ENCODE results near the gene HSD17B14.

HSD17B14 gene

DNA sequence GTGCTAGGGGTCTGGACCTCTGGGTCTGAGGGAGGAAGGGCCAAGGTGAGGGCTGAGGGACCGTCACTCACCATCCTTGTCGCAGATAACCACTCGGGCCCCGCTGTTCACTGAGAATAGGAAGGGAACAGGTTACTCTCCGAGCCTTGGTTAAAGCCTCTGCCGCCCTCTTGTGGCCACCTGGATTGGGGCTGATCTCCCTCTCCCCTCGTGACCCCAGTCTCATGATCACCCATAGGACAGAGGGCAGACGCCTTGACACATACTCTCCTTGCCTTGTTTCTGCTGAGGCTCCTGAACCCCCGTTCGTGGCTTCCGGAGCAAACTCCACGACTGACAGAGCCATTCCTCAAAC, 580 bp downstream of the HSD17B14 start:
- FAIRE-seq (peak; percentile 94), DNase-seq (ENCODE audit: extremely low spot score, insufficient read length, low read depth) (peak; percentile 81)

DNA sequence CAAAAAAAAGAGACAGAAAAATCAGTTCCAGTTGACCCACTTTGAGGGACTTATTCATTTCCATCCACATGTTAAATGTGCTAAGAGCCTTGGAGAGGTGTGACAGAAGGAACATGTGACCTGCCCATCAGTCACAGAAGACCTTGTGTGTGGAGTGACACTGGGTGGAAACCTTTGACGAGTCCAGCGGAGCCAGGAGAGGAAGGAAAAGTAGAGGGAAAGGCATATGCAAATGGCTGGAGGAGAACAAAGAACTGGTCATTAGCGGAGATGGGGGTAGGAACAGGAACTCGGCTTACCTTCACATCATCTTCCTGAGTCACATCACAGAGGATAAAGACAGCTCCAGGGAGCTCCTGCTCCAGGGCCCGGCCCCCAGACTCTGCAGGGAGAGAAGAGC, 2.3 kb downstream of the HSD17B14 start:
- DNase-seq (ENCODE audit: extremely low spot score, insufficient read length, low read depth), result no peak
- FAIRE-seq, result no peak

DNA sequence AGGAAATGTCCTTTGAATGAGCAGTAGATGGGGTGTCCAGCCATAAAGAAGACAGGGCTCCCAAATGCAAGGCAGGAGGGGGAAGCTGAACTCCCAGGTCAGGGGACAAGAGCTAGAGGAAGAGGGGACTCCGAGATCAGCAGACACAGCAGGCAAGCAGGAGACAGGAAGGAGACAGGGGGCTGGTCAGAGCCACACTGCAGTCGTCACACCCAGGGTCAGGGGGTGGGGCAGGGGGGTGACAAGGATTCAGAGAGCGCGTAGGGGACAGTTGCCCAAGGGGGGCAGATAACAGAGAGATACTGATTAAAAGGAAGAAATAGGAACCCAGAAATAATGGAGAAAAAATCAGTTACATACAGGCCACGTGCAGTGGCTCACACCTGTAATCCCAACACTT, 3.2 kb downstream of the HSD17B14 start:
- DNase-seq (ENCODE audit: extremely low spot score, insufficient read length, low read depth) (no peak), FAIRE-seq (no peak)

DNA sequence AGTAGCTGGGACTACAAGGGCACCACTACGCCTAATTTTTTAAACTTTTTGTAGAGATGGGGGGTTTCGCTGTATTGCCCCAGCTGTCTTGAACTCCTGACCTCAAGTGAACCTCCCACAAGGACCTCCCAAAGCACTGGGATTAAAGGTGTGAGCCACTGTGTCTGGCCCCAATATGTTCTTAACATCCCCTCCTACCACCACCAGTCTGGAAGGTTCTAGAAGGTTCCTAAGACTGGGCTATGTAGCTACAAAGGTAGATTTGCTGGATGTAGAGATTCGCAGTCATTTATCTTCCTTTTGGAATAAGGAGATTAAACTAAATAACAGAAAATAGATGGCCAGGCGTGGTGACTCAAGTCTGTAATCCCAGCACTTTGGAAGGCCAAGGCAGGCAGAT, 5.3 kb downstream of the HSD17B14 start:
- FAIRE-seq, result no peak
- no peak for DNase-seq (ENCODE audit: extremely low spot score, insufficient read length, low read depth)

DNA sequence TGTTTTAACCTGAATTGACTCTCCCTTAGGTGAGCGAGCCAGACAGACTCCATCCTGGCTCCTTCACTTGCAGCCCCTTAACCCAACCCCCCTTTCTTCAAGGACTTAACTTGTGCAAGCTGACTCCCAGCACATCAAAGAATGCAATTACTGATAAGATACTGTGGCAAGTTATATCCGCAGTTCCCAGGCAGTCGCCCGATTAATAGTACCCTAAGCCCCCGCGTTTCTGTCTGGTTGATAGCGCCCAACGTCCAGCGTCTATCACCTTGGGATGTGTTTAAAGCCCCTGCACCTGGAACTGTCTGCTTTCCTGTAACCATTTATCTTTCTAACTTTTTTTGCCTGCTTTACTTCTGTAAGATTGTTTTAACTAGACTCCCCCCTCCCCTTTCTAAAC, 6.2 kb downstream of the HSD17B14 start:
- DNase-seq (ENCODE audit: extremely low spot score, insufficient read length, low read depth) (no peak), FAIRE-seq (no peak)

DNA sequence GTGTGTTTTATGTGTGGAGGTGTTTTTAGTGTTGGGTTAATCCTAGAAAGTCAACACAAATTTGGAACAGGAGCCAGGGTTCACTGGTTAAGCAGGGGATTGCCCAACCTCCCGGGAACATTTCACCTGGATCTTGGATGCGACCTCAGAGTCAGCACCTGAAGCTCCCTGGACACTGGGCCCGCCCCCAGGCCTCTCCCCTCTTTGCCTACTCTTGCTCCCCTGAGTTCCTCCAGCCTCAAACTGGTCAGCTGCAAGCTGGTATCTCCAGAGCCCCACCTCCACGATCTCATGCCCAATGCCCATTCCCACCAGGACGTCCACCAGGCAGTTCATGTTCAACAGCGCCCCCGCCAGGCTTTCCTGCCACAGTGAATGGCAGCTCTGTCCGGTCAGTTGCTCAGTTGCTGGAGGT, 9.7 kb downstream of the HSD17B14 start:
- DNase-seq (ENCODE audit: extremely low spot score, insufficient read length, low read depth), result no peak
- FAIRE-seq, result no peak

DNA sequence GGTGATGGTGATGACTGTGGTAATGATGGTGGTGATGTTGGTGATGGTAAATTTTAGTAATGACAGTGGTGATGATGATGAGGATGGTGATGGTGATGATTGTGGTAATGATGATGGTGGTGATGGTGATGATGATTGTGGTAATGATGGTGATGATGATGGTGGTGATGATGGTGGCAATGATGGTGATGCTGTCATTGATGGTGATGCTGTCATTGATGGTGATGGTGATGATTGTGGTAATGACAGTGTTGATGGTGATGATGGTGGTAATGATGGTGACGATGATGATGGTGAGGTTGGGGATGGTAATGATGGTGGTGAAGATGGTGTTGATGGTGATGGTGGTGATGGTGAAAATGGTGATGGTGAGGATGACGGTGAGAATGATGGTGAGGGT, 13.8 kb downstream of the HSD17B14 start:
- DNase-seq (ENCODE audit: extremely low spot score, insufficient read length, low read depth) (no peak), FAIRE-seq (no peak)

DNA sequence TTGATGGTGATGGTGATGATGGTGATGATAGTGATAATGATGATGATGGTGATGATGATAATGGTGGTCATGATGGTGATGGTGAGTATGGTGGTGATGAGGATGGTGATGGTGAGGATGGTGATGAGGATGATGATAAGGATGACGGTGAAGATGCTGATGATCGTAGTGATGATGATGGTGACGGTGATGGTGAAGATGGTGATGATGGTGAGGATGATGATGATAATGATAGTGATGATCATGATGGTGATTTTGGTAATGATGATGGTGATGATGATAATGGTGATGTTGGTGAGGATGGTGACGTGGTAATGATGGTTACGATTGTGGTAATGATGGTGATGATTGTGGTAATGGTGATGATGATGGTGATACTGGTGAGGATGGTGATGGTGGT, 14.7 kb downstream of the HSD17B14 start:
- FAIRE-seq (no peak), DNase-seq (ENCODE audit: extremely low spot score, insufficient read length, low read depth) (no peak)

DNA sequence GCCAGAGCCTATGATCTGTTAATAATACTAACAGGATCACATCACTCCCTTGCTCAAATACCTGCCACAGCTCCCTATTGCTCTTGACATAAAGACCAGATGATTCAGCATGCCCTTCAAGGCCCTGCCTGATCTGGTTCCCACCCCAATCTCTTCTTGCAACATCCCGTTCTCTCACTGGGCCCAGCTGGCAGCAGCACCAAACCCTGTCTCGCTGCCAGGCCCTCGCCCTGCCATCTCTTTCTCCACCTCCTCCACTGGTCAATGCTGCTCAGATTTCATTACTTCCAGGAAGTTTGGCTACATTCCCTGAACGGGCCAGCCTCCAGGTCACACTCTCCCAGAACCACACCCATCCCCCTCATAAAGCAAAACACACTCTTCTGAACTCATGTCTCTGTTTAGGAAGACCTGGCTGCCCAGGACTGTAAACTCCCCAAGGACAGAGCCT, 16.9 kb downstream of the HSD17B14 start:
- FAIRE-seq (no peak), DNase-seq (ENCODE audit: extremely low spot score, insufficient read length, low read depth) (no peak)

DNA sequence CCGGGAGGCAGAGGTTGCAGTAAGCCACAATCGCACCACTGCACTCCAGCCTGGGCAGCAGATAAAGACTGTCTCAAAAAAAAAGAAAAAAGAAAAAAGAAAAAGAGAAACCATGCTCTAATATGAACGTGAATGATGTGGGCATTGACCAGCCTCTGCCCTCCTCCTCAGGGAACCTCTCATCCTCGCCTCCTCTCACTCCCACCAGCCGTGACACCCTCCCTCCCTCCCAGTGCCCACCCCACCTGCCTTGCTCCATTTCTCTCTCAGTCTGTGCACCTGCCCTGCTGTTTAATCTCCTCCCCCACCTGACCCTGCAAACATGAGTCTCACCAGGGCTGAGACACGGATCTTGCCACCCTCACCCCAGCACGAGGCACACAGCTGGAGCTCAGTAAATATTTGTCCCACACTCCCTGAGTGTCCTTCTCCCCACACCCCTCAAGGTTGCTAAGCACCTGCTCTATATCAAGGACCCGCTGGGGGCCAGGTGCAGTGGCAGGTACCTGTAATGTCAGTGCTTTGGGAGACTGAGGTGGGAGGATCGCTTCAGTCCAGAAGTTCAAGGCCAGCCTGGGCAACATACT, 18.0 kb downstream of the HSD17B14 start:
- FAIRE-seq (no peak), DNase-seq (ENCODE audit: extremely low spot score, insufficient read length, low read depth) (no peak)

DNA sequence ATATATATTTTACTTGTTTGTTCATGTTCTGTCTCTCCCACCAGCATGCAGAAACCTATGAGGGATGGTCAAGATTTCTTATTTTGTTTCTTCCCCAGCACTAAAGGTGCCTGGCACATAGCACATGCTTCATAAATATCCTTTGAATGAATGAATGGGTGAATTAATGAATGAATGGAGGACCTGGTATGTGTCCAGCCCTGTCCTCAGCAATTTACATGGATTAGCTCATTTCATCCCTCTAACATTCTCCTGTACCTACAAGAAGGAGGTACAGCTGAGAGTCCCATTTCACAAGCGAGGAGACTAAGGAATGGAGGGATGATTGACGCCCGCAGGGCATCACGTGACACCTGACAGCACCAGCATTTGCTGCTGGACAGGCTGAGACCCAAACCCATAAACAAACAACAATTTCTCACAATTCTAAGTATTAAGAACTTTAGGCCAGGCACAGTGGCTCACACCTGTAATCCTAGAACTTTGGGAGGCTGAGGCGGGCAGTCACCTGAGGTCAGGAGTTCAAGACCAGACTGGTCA, 18.6 kb downstream of the HSD17B14 start:
- no peak for FAIRE-seq
- DNase-seq (ENCODE audit: extremely low spot score, insufficient read length, low read depth), result no peak

DNA sequence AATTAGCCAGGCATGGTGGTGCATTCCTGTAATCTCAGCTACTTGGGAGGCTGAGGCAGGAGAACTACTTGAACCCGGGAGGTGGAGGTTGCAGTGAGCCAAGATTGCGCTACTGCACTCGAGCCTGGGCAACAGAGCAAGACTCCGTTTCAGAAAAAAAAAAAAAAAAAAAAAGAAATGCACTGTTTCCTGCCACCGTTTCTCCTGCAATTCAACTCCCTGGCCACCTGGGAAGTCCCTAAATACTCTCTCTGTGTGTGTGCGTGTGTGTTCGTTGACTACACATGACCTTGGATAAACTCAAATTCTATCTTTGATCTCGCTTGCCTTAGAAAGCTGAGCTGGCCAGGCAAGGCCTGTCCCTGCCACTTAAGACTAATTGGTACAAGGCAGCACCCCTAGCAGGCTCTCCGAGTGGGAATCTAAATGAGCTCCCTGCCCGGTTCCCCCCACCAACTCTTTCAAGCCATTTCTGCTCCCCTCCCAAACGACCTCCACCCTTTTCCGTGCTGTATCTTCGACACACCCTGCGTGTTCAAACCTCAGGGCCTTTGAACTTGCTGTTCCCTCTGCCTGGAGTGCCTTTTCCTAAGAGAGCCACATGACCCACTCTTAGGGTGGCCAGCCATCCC, 20.3 kb downstream of the HSD17B14 start:
- DNase-seq (ENCODE audit: extremely low spot score, insufficient read length, low read depth), result no peak
- no peak for FAIRE-seq

DNA sequence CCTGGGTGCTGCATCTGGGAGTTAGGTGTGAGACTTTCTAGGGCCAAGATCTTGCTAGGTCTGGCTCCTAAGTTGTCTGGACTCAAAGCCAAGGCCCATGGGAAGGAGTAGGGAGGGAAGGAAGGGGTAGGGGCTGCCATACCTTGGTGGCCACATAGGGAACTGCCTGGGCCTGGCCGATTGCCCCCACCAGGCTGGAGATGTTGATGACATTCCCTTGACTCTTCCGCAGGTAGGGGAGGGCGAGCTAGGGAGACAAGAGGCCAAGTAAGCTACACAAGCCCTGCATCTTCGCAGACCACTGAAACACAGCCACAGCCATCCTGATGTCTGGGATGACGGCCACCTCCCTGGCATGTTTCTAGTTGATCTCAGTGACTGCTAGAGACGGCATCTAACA, 21.4 kb downstream of the HSD17B14 start:
- no peak for DNase-seq (ENCODE audit: extremely low spot score, insufficient read length, low read depth)
- no peak for FAIRE-seq

DNA sequence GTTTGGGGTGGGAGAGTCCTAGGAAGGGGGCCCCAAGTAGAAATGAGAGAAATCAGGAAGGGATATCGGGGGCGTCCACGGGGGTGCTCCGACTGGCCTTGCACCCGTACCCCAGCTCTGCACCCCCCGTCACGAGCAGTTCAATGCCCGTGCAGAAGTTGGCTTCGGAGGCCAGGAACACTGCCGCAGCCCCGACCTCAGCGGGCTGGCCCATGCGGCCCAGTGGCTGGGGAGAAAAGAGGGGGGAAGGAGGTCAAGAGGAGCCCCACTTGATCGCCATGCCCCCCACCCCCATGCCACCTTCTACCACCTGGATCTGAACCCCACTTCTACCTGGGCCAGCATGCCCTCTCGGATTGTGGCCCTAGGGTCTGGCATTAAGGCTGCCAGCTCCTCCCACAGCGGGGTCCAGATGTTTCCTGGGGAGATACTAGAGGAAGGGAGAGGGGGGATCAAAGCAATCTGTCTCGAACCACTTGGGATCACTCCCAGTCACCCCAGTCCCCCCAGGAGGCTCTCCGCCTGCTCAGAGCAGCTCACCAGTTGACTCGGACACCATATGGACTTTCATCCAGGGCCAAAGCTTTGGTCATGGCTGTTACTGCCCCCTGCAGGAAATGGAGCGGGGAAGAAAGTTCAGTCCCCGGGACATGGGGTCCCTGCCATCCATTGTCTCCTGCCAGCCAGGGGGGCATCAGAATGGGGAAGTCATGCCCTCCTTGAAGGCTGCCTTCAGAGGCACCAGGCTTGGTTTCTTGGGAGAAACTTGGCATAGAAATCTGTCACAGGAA, 23.0 kb downstream of the HSD17B14 start:
- no peak for DNase-seq (ENCODE audit: extremely low spot score, insufficient read length, low read depth)
- FAIRE-seq, result no peak

DNA sequence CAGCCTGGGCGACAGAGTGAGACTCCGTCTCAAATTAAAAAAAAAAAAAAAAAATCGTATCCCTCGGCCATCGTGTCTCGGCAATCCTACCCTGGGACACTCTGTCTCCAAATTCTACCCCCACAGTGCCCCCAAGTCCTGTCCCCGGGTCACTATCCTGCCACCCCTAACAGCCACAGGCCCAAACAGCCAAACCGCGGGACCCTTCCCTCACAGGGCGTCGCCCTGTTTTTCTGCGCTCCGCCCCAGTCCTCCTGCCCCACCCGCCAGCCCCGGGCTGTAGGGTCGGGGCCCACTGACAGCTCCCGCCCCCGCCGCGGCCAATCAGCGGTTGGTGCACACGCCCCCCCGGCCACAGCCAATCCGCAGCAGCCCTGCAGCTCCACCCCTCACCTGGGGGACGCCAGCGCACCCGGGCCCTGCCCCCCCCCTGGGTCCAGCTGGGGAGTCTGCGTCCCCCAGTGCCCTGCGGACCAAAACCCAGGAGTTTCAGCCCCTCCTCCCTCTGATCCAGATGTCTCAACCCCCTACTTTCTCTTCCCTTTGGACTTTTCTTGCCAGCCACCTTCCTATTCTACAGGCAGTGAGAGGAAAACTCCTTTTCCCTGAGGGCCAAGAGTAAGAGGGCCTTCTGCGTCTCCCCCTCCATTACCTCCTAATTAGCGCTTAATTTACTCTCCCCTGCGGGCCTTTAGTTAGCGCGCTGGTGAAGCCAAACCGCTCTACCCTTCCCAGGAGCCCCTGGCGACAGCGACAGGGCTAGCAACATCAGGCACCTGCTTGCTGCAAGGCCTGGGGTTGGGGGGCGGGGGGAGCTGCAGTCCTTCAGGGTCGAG, 24.0 kb downstream of the HSD17B14 start:
- FAIRE-seq (peak; percentile 75), DNase-seq (ENCODE audit: extremely low spot score, insufficient read length, low read depth) (peak; percentile 83)

DNA sequence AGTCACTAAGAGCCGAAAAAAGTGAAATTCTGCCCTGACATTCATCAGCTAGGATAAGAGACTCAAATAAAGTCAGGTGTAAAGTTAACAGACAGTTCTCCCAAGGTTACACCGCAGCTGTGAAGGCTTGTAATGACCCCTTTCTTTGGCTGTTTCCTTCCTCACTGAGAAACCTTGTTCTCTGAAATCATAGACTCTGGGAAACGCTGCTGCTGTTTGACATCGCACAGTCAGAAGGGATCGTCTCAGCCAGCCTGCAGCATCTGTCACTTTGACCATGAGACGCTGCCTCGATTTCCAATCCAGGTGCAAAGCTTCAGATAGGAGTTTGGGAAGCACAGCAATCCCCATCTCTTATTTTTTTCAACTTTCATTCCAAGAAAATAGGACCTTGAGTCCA, 26.1 kb downstream of the HSD17B14 start:
- DNase-seq (ENCODE audit: extremely low spot score, insufficient read length, low read depth) (no peak), FAIRE-seq (peak; percentile 31)

DNA sequence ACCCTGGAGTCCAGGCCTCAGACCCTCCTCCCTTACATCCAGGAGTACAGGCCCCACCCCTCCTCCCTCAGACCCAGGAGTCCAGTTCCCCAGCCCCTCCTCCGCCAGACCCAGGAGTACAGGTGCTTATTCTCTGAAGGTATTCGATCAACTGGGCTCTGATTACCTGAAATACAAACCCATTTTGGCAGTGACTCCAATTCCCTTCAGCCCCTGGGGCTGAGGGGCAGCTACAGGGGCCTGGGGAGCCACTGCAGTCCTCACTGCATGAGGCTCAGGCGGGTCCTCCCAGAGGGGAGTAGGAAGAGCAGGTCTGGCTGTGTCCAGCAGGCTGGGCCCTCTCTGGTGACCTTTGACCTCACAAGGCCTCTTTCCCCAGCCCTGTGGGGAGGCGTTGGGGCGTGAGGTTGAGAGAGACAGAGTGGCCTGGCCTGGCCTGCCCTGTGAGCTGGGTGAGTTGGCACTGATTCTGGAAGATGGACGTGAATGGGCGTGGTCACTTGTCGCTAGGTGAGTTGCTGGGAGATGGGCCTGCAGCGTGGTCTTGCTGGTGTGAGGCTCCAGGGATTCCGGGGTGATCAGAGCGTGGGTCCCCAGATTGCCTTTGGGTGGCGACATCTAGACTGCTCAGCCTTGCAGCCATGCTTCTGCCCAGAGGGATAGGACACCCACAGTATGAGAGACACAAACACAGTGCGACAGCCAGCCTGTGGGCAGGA, 28.5 kb downstream of the HSD17B14 start:
- DNase-seq (ENCODE audit: extremely low spot score, insufficient read length, low read depth), result no peak
- no peak for FAIRE-seq

DNA sequence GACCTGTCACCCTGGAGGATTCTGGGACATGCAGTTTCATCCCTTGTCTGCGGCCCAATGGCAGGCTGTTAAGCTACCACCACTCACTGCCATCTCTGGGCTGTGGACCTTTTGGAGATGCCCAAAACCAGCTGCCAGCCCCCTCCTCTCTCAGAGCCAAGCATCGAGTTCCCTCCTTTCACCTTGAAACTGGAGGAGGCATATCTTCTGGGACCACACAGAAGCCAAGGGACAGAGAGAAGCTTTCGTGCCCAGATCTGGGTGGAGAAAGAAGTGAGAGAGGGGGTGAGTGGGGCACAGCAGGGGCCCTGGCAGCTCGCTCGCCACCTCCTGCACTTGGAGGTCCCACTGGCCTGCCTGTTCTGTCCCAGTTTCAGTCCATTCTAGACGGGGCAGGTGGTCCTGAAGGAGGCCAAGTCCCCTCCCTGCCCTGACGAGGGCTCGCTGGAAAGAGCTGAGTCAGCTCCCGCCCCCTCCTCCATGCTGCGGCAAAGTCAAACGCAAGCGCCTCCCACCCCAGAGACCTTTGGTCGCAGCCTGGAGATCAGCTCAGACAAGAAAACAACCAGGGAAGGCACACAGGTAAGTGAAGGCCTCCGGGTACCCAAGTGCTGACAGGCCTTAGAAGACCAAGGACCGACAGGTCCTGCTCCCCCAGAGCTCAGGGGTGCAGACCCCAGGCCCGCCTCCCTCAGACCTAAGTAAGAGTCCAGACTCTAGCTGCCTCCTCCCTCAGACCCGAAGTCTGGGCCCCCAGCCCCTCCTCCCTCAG, 29.3 kb downstream of the HSD17B14 start:
- DNase-seq (ENCODE audit: extremely low spot score, insufficient read length, low read depth), result no peak
- no peak for FAIRE-seq

DNA sequence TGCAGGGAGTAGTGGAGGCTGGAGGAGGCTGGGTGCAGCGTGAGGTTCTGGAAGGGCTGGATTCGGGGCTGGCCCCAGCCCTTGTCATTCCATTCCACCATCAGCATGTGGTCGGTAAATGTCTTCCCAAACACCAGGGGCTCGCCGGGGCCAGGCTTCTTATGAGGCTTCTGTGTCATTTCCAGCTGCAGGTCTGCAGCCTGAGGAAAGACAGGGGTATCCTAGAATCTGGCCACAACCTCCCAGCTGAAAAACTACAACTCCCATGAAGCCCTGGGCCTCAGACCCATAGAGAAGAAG, 29.8 kb downstream of the HSD17B14 start:
- DNase-seq (ENCODE audit: extremely low spot score, insufficient read length, low read depth) (peak; percentile 60), FAIRE-seq (peak; percentile 62)

All from GM18507 (cell line).